Peyer's patch (tissue), 4 donors: ENCODE measurements around the gene SELENON. TPM values are rescaled to one million over a fixed set of nuclear protein-coding genes. Genes with fewer than 3 reads are reported as not detected.

Source experiments
- DNase-seq, 3 donors: peaks; one replicate each; pipeline ENCODE4 v3.0.0-alpha.2; 2017 to 2019
- H3K27ac ChIP-seq, 4 donors: fragments of 200-600 bp; sonication (generic); one replicate each; pipeline ENCODE4 v1.5.1; 2016 to 2019
- H3K27me3 ChIP-seq, 2 donors: fragments of 200-600 bp; sonication (generic); one replicate each; pipeline ENCODE4 v1.5.1; 2019
- H3K36me3 ChIP-seq, 3 donors: fragments of 200-600 bp; sonication (generic); one replicate each; pipeline ENCODE4 v1.5.1; 2016 to 2019
- H3K4me1 ChIP-seq, 4 donors: fragments of 200-600 bp; sonication (generic); one replicate each; pipeline ENCODE4 v1.5.1; 2016 to 2019
- H3K4me3 ChIP-seq, 4 donors: fragments of 200-600 bp; sonication (generic); 1 replicate in 3 of 4; 2 replicates in 1 of 4; pipeline ENCODE4 v1.5.1; 2016 to 2019; ENCODE audit warnings: mild to moderate bottlenecking in 1 of 4
- H3K9me3 ChIP-seq, 4 donors: fragments of 200-600 bp; sonication (generic); one replicate each; pipeline ENCODE4 v1.5.1; 2016 to 2019; ENCODE audit warnings: mild to moderate bottlenecking in 1 of 4
- POLR2A ChIP-seq, 2 donors: fragments of 450-650 bp; IDR thresholded peaks; one replicate each; pipeline ENCODE4 v1.5.1; 2017; ENCODE audit warnings: antibody characterized with exemption in 2 of 2, mild to moderate bottlenecking in 2 of 2, moderate library complexity in 2 of 2
- total RNA-seq, 4 donors: library from RNA; depleted of rRNA; stranded (reverse); fragments of >200 nt; gene quantifications; one replicate each; pipeline ENCODE4 v1.1.0, GENCODE V29; 2016
- TF ChIP-seq, protein P1 (sequence below), 6 experiments: fragments of 450-650 bp in 4 of 6; fragments of 200-600 bp in 2 of 6; sonication (generic) in 1 of 6; IDR thresholded peaks; one replicate each; pipeline ENCODE4 v1.5.1; 2017 to 2019; ENCODE audit warnings: antibody characterized with exemption in 6 of 6, mild to moderate bottlenecking in 3 of 6, moderate library complexity in 1 of 6

SELENON gene
- total RNA-seq, 4 donors from 2014 or later: 16.1 to 30.1 (median 22.0) TPM

DNA sequence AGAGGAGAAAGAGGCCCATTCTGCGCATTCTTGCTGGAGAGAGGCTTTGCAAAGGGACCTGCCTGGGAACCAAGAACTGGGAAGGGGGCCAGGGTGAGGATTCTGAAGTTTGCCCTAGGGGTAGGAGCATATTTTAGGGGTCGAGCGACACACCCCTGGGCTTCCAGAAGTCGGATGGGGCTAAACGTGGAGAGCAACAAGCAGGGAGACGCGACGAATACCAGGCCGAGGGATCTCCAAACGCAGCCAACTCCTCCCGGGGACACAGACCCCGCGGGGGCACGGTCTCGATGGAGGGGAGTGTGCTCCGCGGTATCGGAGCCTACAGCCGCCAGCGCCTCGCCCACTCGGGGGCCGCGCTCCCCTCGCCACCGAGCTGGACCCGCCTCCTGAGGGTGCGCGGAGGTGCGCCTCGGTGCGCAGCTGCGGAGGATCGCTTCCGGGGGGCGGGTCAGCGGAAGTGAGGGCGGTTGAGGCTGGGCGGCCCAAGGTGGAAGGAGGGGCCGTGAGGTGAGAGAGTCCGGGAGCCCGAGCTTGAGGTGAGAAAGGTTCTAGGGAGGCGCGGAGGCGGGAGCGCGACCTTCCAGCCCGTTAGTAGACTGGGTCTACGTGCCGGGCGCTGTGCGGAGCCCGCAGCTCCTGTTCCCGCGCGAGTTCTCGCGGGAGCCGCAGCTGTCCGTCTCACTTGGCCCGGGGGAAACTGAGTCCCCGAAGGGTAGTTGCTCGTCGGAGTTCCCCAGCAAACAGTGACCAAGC is 19.7 kb downstream of the SELENON start, which contains the start of gene MTFR1L:
TSS of gene MTFR1L (plus strand) at position 464 of the 756 bp plus-strand sequence. CDS start 3,151 bp downstream, outside the sequence.
- no peaks in the 10 kb centered on the region for H3K27me3 ChIP-seq
- H3K4me1 ChIP-seq: peaks cover 0 to 28% (median 13%) of the 10 kb centered on the region in 4 donors
- H3K4me3 ChIP-seq: peak within 1 kb of the TSS; percentile 71 to 94 (median 80)
- peak within 1 kb of the TSS; percentile 89 to 98 (median 92) for H3K27ac ChIP-seq
- no peaks in the 10 kb centered on the region for H3K9me3 ChIP-seq
- peak; percentile 91 to 97 (median 97) for DNase-seq
- peaks cover 0 to 15% (median 0%) of the 10 kb centered on the region in 3 donors for H3K36me3 ChIP-seq
- peak; percentile 94 to 98 for TF ChIP-seq POLR2A (IDR thresholded peaks at IDR 0.05)
- TF ChIP-seq, protein P1, sequence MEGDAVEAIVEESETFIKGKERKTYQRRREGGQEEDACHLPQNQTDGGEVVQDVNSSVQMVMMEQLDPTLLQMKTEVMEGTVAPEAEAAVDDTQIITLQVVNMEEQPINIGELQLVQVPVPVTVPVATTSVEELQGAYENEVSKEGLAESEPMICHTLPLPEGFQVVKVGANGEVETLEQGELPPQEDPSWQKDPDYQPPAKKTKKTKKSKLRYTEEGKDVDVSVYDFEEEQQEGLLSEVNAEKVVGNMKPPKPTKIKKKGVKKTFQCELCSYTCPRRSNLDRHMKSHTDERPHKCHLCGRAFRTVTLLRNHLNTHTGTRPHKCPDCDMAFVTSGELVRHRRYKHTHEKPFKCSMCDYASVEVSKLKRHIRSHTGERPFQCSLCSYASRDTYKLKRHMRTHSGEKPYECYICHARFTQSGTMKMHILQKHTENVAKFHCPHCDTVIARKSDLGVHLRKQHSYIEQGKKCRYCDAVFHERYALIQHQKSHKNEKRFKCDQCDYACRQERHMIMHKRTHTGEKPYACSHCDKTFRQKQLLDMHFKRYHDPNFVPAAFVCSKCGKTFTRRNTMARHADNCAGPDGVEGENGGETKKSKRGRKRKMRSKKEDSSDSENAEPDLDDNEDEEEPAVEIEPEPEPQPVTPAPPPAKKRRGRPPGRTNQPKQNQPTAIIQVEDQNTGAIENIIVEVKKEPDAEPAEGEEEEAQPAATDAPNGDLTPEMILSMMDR (IDR thresholded peaks at IDR 0.05): no peak

- Histone ChIP-seq H3K4me1 (peaks cover 0 to 28% (median 13%) of the 10 kb centered on the region in 4 donors), H3K27ac (peak overlapping the region; percentile 89 to 98 (median 92))
- TF ChIP-seq, protein P1 (IDR thresholded peaks at IDR 0.05): peak in 1 of 6 experiments; percentile 3
- peak; percentile 37 to 54 for TF ChIP-seq POLR2A (IDR thresholded peaks at IDR 0.05)
These were observed 20.5 kb downstream of the SELENON start for GRCh38 chr1:25820247-25821111.

GRCh38 chr1:25821112-25821476 is 21.1 kb downstream of the SELENON start:
- DNase-seq: peak in 1 of 3 donors; percentile 47
- H3K27ac ChIP-seq: peak overlapping the region; percentile 89 to 98 (median 92)
- no peaks in the 10 kb centered on the region for H3K27me3 ChIP-seq
- no peak for TF ChIP-seq POLR2A (IDR thresholded peaks at IDR 0.05)
- TF ChIP-seq, protein P1 (IDR thresholded peaks at IDR 0.05): no peak
- peak overlapping the region; percentile 71 to 94 (median 80) for H3K4me3 ChIP-seq
- H3K36me3 ChIP-seq: peaks cover 0 to 23% (median 0%) of the 10 kb centered on the region in 3 donors
- no peaks in the 10 kb centered on the region for H3K9me3 ChIP-seq
- H3K4me1 ChIP-seq: peaks cover 0 to 28% (median 13%) of the 10 kb centered on the region in 4 donors

More at GRCh38 chr1:25820247-25821111, 20.5 kb downstream of the SELENON start:
- Histone ChIP-seq H3K27me3 (no peaks in the 10 kb centered on the region), H3K36me3 (peaks cover 0 to 17% (median 0%) of the 10 kb centered on the region in 3 donors), H3K9me3 (no peaks in the 10 kb centered on the region), H3K4me3 (peak overlapping the region; percentile 71 to 94 (median 80))
- peak; percentile 77 to 89 (median 80) for DNase-seq

- peaks cover 0 to 28% (median 13%) of the 10 kb centered on the region in 4 donors for H3K4me1 ChIP-seq
- peak overlapping the region in 2 of 4 donors; percentile 89 to 94 for H3K27ac ChIP-seq
- H3K27me3 ChIP-seq: no peaks in the 10 kb centered on the region
- H3K4me3 ChIP-seq: peak overlapping the region; percentile 71 to 94 (median 80)
- H3K36me3 ChIP-seq: peaks cover 0 to 29% (median 0%) of the 10 kb centered on the region in 3 donors
- TF ChIP-seq, protein P1 (IDR thresholded peaks at IDR 0.05): no peak
- TF ChIP-seq POLR2A (IDR thresholded peaks at IDR 0.05): no peak
- DNase-seq: no peak
- H3K9me3 ChIP-seq: no peaks in the 10 kb centered on the region
These were observed 21.7 kb downstream of the SELENON start for GRCh38 chr1:25821630-25822091.

DNA sequence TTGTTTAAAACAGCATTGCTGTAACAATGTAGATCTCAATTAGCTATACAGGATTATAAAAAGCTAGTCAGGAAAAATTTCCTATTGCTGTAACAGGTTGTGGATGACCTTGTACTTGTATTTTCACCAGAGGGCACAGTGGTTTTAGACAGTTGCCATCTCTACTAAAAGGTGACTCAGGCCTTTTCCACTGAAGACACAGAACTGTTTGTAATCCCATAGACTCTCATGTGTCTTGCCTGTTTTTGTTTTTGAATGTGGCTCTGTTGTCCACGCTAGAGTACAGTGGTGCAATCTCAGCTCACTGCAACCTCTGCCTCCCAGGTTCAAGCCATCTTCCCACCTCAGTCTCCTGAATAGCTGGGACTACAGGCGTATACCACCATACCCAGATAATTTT is 25.6 kb downstream of the SELENON start:
- no peak for DNase-seq
- H3K27me3 ChIP-seq: no peaks in the 10 kb centered on the region
- H3K27ac ChIP-seq: no peak overlapping the region
- no peaks in the 10 kb centered on the region for H3K9me3 ChIP-seq
- H3K4me3 ChIP-seq: no peak overlapping the region
- TF ChIP-seq POLR2A (IDR thresholded peaks at IDR 0.05): no peak
- TF ChIP-seq, protein P1 (IDR thresholded peaks at IDR 0.05): no peak
- peaks cover 0 to 12% (median 8%) of the 10 kb centered on the region in 4 donors for H3K4me1 ChIP-seq
- H3K36me3 ChIP-seq: peaks cover 0 to 68% (median 0%) of the 10 kb centered on the region in 3 donors
